ENCODE data around the gene KRT16. TPM values are rescaled to one million over a fixed set of nuclear protein-coding genes. Genes with fewer than 3 reads are reported as not detected.

KRT16 gene
- total and polyA plus RNA-seq, 2 donors (not counting 3 experiments of a cell fraction or from before 2014, with no cell fraction given), result not detected

DNA sequence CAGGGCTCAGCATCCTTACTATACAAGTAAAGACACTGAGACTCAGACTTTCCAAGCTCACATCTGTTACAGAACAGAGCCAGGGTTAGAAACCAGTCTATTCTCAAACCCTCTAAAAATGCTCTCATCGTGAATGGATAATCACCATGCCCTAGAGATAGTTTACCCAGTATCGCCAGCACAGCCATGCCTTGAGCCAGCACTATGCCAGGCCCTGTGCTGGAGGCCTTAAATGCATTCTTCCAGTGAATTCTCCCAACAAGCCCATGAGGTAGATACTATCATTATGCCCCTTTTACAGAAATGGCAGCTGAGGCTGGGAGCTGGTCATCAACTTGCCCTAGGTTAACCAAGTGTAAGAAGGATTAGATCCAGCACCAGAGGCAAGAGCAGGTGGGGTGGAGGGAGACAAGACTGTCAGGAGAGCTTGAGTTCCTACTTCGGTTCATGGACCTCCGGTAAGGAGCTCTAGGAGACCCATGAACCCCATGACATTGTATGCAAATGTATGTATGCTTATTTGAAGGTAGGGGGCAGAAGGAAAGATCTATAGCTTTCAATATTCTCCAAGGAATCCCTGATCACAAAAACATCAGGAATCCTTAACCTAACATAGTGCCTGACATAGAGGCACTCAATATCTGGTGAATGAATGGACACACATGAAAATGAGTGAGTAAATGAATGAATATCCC lies 31.1 kb downstream of the KRT16 start:
- H4K20me1 ChIP-seq (replicated peaks; ENCODE audit: control insufficient read depth, extremely low read depth, insufficient read depth, low read length), result no peaks in the 10 kb centered on the region
- peaks cover 0 to 3% of the 10 kb centered on the region in 2 experiments for H3K27me3 ChIP-seq (ENCODE audit: control insufficient read depth in 2 of 2, insufficient read depth in 2 of 2, low read length in 2 of 2)
- H3K4me3 ChIP-seq (replicated peaks in 1 of 3; ENCODE audit: insufficient read depth in 1 of 3, low read depth in 1 of 3, low read length in 3 of 3), result no peak overlapping the region
- no TSS peak for BruUV-seq (replicated peaks)
- dilution Hi-C loops (cut with MboI; ENCODE audit: extremely low pct_ligation_motif_present, low sequenced_read_pairs), result no loop called here
- intact Hi-C loops (cut with micrococcal nuclease), result no loop called here
- FAIRE-seq, result no peak
- no peaks in the 10 kb centered on the region for H3K36me3 ChIP-seq (ENCODE audit: control insufficient read depth in 2 of 2, extremely low read depth in 1 of 2, insufficient read depth in 2 of 2, low read length in 2 of 2)
- no peak overlapping the region for H3K27ac ChIP-seq (ENCODE audit: insufficient read depth, low read depth, low read length)
- ChIA-PET POLR2A (no interaction called here), CTCF (interaction anchor here (0.9 to 3.3 kb wide), 4 partner anchors 32 to 81 kb away, joined by 4 to 16 read pairs (median 5); no protein-coding TSS in a partner anchor)
- TF ChIP-seq, protein P1, sequence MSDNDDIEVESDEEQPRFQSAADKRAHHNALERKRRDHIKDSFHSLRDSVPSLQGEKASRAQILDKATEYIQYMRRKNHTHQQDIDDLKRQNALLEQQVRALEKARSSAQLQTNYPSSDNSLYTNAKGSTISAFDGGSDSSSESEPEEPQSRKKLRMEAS (IDR thresholded peaks at IDR 0.05; ENCODE audit: insufficient read depth, insufficient read length), result no peak
- TF ChIP-seq GATA2 (IDR thresholded peaks at IDR 0.05; ENCODE audit: insufficient read depth, insufficient read length, low read depth, low read length), result no peak
- TF ChIP-seq, protein P2, sequence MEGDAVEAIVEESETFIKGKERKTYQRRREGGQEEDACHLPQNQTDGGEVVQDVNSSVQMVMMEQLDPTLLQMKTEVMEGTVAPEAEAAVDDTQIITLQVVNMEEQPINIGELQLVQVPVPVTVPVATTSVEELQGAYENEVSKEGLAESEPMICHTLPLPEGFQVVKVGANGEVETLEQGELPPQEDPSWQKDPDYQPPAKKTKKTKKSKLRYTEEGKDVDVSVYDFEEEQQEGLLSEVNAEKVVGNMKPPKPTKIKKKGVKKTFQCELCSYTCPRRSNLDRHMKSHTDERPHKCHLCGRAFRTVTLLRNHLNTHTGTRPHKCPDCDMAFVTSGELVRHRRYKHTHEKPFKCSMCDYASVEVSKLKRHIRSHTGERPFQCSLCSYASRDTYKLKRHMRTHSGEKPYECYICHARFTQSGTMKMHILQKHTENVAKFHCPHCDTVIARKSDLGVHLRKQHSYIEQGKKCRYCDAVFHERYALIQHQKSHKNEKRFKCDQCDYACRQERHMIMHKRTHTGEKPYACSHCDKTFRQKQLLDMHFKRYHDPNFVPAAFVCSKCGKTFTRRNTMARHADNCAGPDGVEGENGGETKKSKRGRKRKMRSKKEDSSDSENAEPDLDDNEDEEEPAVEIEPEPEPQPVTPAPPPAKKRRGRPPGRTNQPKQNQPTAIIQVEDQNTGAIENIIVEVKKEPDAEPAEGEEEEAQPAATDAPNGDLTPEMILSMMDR (IDR thresholded peaks at IDR 0.05; ENCODE audit: extremely low read depth in 1 of 2, insufficient read depth in 1 of 2, low read depth in 1 of 2, low read length in 2 of 2), result no peak
- no peak for TF ChIP-seq JUN (IDR thresholded peaks at IDR 0.05; ENCODE audit: borderline replicate concordance, insufficient read depth, insufficient read length, low read depth)
- TF ChIP-seq MYC (IDR thresholded peaks at IDR 0.05; ENCODE audit: low read depth, low read length), result no peak
- TF ChIP-seq POLR2AphosphoS5 (IDR thresholded peaks at IDR 0.05; ENCODE audit: insufficient read depth, low read depth, low read length), result no peak
- no peak for TF ChIP-seq EZH2 (IDR thresholded peaks at IDR 0.05; ENCODE audit: borderline replicate concordance, low read depth, low read length, severe bottlenecking)
- no peaks in the 10 kb centered on the region for H3K79me2 ChIP-seq (ENCODE audit: control insufficient read depth, insufficient read depth, low read length)
- no peaks in the 10 kb centered on the region for H3K9me3 ChIP-seq (replicated peaks; ENCODE audit: control insufficient read depth, insufficient read depth, low read length)
- no peak overlapping the region for H2AFZ ChIP-seq (ENCODE audit: low read depth, low read length)
- H3K4me2 ChIP-seq (ENCODE audit: insufficient read depth, low read length), result no peak overlapping the region
- H3K4me1 ChIP-seq (ENCODE audit: control insufficient read depth, extremely low read depth, insufficient read depth, low read length), result no peaks in the 10 kb centered on the region
- H3K9ac ChIP-seq (replicated peaks; ENCODE audit: extremely low read depth, insufficient read depth, low read length), result no peak overlapping the region
- H3K9me1 ChIP-seq (replicated peaks; ENCODE audit: control insufficient read depth, extremely low read depth, insufficient read depth, low read length), result no peaks in the 10 kb centered on the region
- no peak for DNase-seq (ENCODE audit: low read depth, low spot score)
